K562 (cell line): ENCODE results near the gene MDP1. TPM values are rescaled to one million over a fixed set of nuclear protein-coding genes. Genes with fewer than 3 reads are reported as not detected.

Source experiments
- ATF1 ChIP-seq, 2 experiments: fragments of 450-650 bp in 1 of 2; IDR thresholded peaks; 2 replicates each; pipeline ENCODE4 v1.6.1; 2016; ENCODE audit warnings: missing compliant biosample characterization in 1 of 2, missing genetic modification characterization in 1 of 2
- MAFG ChIP-seq: fragments of 450-650 bp; conservative IDR thresholded peaks from 2 replicates; pipeline ENCODE4 v1.6.1; 2016; ENCODE audit warnings: missing genetic modification characterization, missing compliant biosample characterization
- MAZ ChIP-seq, 2 experiments: fragments of 450-650 bp in 1 of 2; sonication (generic) in 1 of 2; formaldehyde crosslinking; IDR thresholded peaks in 1 of 2; conservative IDR thresholded peaks in 1 of 2; 2 replicates each; pipeline versions ENCODE4 v1.4.0 to v1.5.0; 2020; ENCODE audit warnings: mild to moderate bottlenecking in 1 of 2, missing genetic modification reagents in 1 of 2
- NEUROD1 ChIP-seq: fragments of 150-350 bp; IDR thresholded peaks from 2 replicates; pipeline ENCODE4 v1.6.1; 2014; ENCODE audit warnings: borderline replicate concordance, low read length, low read depth; ENCODE audit not compliant: partially characterized antibody
- SMARCB1 ChIP-seq: IDR thresholded peaks from 2 replicates; pipeline ENCODE4 v1.6.1; 2011; ENCODE audit warnings: improper control_type of control experiment, low read depth; ENCODE audit not compliant: insufficient read length
- SPI1 ChIP-seq: IDR thresholded peaks from 2 replicates; pipeline ENCODE4 v1.6.1; 2011; ENCODE audit warnings: low read depth, low read length, control low read depth, borderline replicate concordance
- SREBF2 ChIP-seq: sonication (generic); formaldehyde crosslinking; IDR thresholded peaks from 2 replicates; pipeline ENCODE4 v1.4.0; 2020; ENCODE audit warnings: mild to moderate bottlenecking, missing genetic modification reagents
- ZNF121 ChIP-seq: sonication (generic); formaldehyde crosslinking; conservative IDR thresholded peaks from 2 replicates; pipeline ENCODE4 v1.8.0; 2022; ENCODE audit warnings: missing genetic modification reagents
- ZNF668 ChIP-seq: fragments of 250-450 bp; sonication (Bioruptor Pico); IDR thresholded peaks from 2 replicates; pipeline ENCODE4 v1.8.0; 2022; ENCODE audit warnings: mild to moderate bottlenecking, inconsistent platforms
- polyA plus RNA-seq, 8 experiments: library from polyadenylated mRNA; depleted of rRNA in 4 of 8; stranded (reverse) in 5 of 8; unstranded in 3 of 8; fragments of >200 nt; fragmentation: Nextera tagmentation in 2 of 8; fragmentation: Illumina TruSeq in 1 of 8; extraction: Ambion mirVana in 2 of 8; extraction: Trizol in 1 of 8; gene quantifications; 2 replicates each; pipeline versions ENCODE4 v1.2.1 to v1.2.3, GENCODE V29; 2011 to 2014; ENCODE audit warnings: inconsistent platforms in 1 of 8, missing spikeins in 1 of 8
- total RNA-seq, 7 experiments: library from RNA; depleted of rRNA in 6 of 7; stranded (reverse); fragments of >200 nt in 6 of 7; fragmentation: Illumina TruSeq in 2 of 7; extraction: Trizol in 2 of 7; gene quantifications; 2 replicates each; pipeline versions ENCODE4 v1.2.1 to v1.2.3, GENCODE V29; 2011 to 2021; ENCODE audit warnings: low replicate concordance in 1 of 7
- TF ChIP-seq, protein P1 (sequence below), 2 experiments: fragments of 150-350 bp in 1 of 2; IDR thresholded peaks; 2 replicates each; pipeline ENCODE4 v1.6.1; 2012 to 2016; ENCODE audit warnings: low read depth in 2 of 2, low read length in 2 of 2, mild to moderate bottlenecking in 1 of 2, moderate library complexity in 1 of 2
- TF ChIP-seq, protein P2 (sequence below): sonication (generic); formaldehyde crosslinking; IDR thresholded peaks from 2 replicates; pipeline ENCODE4 v1.8.1; 2023; ENCODE audit warnings: mild to moderate bottlenecking, missing genetic modification reagents
- TF ChIP-seq, protein P3 (sequence below): fragments of 250-450 bp; sonication (Bioruptor Pico); IDR thresholded peaks from 2 replicates; pipeline ENCODE4 v1.4.0; 2020

The MDP1 gene
- total and polyA plus RNA-seq, 9 of the 15 experiments (the other 6 are each of a cell fraction or from before 2014, with no cell fraction given): 2.7 to 29.6 (median 11.0) TPM

DNA sequence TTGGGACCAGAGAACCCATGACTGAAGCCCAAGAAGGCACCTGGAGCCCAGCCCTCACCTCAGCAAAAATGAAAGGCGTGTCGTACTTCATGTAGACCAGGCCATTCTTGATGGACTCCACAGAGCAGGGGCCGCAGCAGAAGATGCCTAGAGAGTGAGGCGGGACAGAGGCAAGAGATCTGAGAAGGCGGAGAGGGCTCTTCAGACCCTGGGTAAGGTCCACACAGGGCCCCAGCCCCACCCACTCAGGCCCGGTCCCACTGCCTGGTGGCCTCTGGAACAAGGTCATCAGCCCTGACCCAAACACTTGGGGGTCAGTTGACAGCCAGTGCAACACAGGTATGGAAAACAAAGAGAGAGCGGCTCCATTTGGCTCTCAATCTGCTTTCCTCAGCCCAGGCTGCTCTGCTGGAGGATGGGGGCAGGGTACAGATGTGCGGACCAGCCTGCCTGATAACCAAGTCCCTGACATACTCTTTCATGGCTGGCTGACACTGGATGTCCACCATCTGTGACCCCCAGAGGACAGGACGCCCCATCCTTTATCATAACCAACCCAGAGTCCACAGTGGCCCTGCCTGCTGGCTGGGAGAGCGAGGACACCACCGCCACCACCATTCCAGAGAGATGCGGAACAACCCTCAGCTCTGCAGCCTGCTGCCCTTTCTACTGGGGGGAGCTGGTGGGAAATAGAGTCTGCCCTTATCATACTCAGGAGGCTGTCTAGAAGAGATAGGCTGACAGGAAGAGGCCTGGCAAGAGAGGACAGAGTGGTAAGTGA, 40.3 kb upstream of the MDP1 start (continued):
- TF ChIP-seq MAFG (tag) (no peak), SPI1 (no peak), SREBF2 (no peak), NEUROD1 (no peak), ZNF121 (CRISPR knock-in tag) (no peak), ATF1 (CRISPR knock-in tag; IDR thresholded peaks at IDR 0.05) (no peak), ATF1 (tag; IDR thresholded peaks at IDR 0.05) (no peak), MAZ (CRISPR knock-in tag; conservative IDR thresholded peaks at IDR 0.05 in 1 of 2, IDR thresholded peaks at IDR 0.05 in 1 of 2) (0 out of 4 replicates have a peak, but pooled peaks of 1 of the 2 experiments have one; percentile 46), ZNF668 (CRISPR knock-in tag) (no peak), SMARCB1 (no peak)
- TF ChIP-seq, protein P1, sequence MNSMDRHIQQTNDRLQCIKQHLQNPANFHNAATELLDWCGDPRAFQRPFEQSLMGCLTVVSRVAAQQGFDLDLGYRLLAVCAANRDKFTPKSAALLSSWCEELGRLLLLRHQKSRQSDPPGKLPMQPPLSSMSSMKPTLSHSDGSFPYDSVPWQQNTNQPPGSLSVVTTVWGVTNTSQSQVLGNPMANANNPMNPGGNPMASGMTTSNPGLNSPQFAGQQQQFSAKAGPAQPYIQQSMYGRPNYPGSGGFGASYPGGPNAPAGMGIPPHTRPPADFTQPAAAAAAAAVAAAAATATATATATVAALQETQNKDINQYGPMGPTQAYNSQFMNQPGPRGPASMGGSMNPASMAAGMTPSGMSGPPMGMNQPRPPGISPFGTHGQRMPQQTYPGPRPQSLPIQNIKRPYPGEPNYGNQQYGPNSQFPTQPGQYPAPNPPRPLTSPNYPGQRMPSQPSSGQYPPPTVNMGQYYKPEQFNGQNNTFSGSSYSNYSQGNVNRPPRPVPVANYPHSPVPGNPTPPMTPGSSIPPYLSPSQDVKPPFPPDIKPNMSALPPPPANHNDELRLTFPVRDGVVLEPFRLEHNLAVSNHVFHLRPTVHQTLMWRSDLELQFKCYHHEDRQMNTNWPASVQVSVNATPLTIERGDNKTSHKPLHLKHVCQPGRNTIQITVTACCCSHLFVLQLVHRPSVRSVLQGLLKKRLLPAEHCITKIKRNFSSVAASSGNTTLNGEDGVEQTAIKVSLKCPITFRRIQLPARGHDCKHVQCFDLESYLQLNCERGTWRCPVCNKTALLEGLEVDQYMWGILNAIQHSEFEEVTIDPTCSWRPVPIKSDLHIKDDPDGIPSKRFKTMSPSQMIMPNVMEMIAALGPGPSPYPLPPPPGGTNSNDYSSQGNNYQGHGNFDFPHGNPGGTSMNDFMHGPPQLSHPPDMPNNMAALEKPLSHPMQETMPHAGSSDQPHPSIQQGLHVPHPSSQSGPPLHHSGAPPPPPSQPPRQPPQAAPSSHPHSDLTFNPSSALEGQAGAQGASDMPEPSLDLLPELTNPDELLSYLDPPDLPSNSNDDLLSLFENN (IDR thresholded peaks at IDR 0.05; ENCODE audit: low read depth in 2 of 2, low read length in 2 of 2): peak in 1 of 2 experiments; percentile 67; a peak in 1 of 4 replicates
- TF ChIP-seq, protein P2, sequence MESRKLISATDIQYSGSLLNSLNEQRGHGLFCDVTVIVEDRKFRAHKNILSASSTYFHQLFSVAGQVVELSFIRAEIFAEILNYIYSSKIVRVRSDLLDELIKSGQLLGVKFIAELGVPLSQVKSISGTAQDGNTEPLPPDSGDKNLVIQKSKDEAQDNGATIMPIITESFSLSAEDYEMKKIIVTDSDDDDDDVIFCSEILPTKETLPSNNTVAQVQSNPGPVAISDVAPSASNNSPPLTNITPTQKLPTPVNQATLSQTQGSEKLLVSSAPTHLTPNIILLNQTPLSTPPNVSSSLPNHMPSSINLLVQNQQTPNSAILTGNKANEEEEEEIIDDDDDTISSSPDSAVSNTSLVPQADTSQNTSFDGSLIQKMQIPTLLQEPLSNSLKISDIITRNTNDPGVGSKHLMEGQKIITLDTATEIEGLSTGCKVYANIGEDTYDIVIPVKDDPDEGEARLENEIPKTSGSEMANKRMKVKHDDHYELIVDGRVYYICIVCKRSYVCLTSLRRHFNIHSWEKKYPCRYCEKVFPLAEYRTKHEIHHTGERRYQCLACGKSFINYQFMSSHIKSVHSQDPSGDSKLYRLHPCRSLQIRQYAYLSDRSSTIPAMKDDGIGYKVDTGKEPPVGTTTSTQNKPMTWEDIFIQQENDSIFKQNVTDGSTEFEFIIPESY: no peak
- TF ChIP-seq, protein P3, sequence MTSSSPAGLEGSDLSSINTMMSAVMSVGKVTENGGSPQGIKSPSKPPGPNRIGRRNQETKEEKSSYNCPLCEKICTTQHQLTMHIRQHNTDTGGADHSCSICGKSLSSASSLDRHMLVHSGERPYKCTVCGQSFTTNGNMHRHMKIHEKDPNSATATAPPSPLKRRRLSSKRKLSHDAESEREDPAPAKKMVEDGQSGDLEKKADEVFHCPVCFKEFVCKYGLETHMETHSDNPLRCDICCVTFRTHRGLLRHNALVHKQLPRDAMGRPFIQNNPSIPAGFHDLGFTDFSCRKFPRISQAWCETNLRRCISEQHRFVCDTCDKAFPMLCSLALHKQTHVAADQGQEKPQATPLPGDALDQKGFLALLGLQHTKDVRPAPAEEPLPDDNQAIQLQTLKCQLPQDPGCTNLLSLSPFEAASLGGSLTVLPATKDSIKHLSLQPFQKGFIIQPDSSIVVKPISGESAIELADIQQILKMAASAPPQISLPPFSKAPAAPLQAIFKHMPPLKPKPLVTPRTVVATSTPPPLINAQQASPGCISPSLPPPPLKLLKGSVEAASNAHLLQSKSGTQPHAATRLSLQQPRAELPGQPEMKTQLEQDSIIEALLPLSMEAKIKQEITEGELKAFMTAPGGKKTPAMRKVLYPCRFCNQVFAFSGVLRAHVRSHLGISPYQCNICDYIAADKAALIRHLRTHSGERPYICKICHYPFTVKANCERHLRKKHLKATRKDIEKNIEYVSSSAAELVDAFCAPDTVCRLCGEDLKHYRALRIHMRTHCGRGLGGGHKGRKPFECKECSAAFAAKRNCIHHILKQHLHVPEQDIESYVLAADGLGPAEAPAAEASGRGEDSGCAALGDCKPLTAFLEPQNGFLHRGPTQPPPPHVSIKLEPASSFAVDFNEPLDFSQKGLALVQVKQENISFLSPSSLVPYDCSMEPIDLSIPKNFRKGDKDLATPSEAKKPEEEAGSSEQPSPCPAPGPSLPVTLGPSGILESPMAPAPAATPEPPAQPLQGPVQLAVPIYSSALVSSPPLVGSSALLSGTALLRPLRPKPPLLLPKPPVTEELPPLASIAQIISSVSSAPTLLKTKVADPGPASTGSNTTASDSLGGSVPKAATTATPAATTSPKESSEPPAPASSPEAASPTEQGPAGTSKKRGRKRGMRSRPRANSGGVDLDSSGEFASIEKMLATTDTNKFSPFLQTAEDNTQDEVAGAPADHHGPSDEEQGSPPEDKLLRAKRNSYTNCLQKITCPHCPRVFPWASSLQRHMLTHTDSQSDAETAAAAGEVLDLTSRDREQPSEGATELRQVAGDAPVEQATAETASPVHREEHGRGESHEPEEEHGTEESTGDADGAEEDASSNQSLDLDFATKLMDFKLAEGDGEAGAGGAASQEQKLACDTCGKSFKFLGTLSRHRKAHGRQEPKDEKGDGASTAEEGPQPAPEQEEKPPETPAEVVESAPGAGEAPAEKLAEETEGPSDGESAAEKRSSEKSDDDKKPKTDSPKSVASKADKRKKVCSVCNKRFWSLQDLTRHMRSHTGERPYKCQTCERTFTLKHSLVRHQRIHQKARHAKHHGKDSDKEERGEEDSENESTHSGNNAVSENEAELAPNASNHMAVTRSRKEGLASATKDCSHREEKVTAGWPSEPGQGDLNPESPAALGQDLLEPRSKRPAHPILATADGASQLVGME (CRISPR knock-in tag): no peak
